Fibroblast of lung (primary cell): ENCODE data around the gene GALNT17. TPM values are rescaled to one million over a fixed set of nuclear protein-coding genes. Genes with fewer than 3 reads are reported as not detected.

Source experiments
- DNase-seq, 2 donors: peaks; one replicate each; pipeline versions ENCODE4 v3.0.0 to v3.0.0-alpha.2; 2010; ENCODE audit warnings: low read depth in 2 of 2
- H2AFZ ChIP-seq: 2 replicates; pipeline ENCODE4 v1.5.1; 2012; ENCODE audit warnings: low read length, control low read depth, inconsistent platforms
- H3K27ac ChIP-seq: 2 replicates; pipeline ENCODE4 v1.5.1; 2011; ENCODE audit warnings: low read length, control low read depth; ENCODE audit not compliant: insufficient read depth
- H3K27me3 ChIP-seq: 2 replicates; pipeline ENCODE4 v1.5.1; 2011; ENCODE audit warnings: mild to moderate bottlenecking, low read length; ENCODE audit not compliant: control insufficient read depth, insufficient read depth
- H3K36me3 ChIP-seq: 2 replicates; pipeline ENCODE4 v1.5.1; 2011; ENCODE audit warnings: low read length; ENCODE audit not compliant: control insufficient read depth, insufficient read depth
- H3K4me1 ChIP-seq: 2 replicates; pipeline ENCODE4 v1.5.1; 2011; ENCODE audit warnings: low read length; ENCODE audit not compliant: control insufficient read depth, insufficient read depth; ENCODE audit errors: extremely low read depth
- H3K4me2 ChIP-seq: 2 replicates; pipeline ENCODE4 v1.5.1; 2011; ENCODE audit warnings: low read length, control low read depth; ENCODE audit not compliant: insufficient read depth; ENCODE audit errors: extremely low read depth
- H3K4me3 ChIP-seq, 4 experiments: fragments of 200-600 bp in 1 of 4; sonication (generic) in 1 of 4; replicated peaks in 1 of 4; 2 replicates each; pipeline ENCODE4 v1.5.1; 2011 to 2016; ENCODE audit warnings: low read length in 4 of 4, low read depth in 3 of 4, mild to moderate bottlenecking in 3 of 4, control low read depth in 2 of 4, inconsistent platforms in 1 of 4, mixed read lengths in 1 of 4; ENCODE audit not compliant: insufficient read depth in 1 of 4; ENCODE audit errors: control extremely low read depth in 1 of 4
- H3K79me2 ChIP-seq: 2 replicates; pipeline ENCODE4 v1.5.1; 2012; ENCODE audit warnings: mild to moderate bottlenecking, low read length, inconsistent platforms; ENCODE audit not compliant: control insufficient read depth, insufficient read depth
- H3K9ac ChIP-seq: 2 replicates; pipeline ENCODE4 v1.5.1; 2011; ENCODE audit warnings: mild to moderate bottlenecking, low read length, control low read depth; ENCODE audit not compliant: insufficient read depth
- H3K9me3 ChIP-seq: 2 replicates; pipeline ENCODE4 v1.5.1; 2012; ENCODE audit warnings: low read depth, low read length; ENCODE audit not compliant: control insufficient read depth, insufficient read depth
- H4K20me1 ChIP-seq: 2 replicates; pipeline ENCODE4 v1.5.1; 2011; ENCODE audit warnings: low read length; ENCODE audit not compliant: control insufficient read depth, insufficient read depth; ENCODE audit errors: extremely low read depth
- EZH2 ChIP-seq: IDR thresholded peaks from 2 replicates; pipeline ENCODE4 v1.5.1; 2012; ENCODE audit warnings: low read length, control low read depth, mild to moderate bottlenecking; ENCODE audit errors: missing control alignments
- polyA plus RNA-seq, 2 donors: library from polyadenylated mRNA; depleted of rRNA in 1 of 2; stranded (reverse) in 1 of 2; unstranded in 1 of 2; fragments of >200 nt; gene quantifications; 2 replicates each; pipeline ENCODE4 v1.2.1, GENCODE V29; 2011 to 2012; ENCODE audit warnings: missing spikeins in 1 of 2
- total RNA-seq: library from RNA; depleted of rRNA; stranded (reverse); fragments of >200 nt; gene quantifications from 2 replicates; pipeline ENCODE4 v1.2.1, GENCODE V29; 2014
- TF ChIP-seq, protein P1 (sequence below), 2 donors: IDR thresholded peaks in 1 of 2; conservative IDR thresholded peaks in 1 of 2; 1 replicate in 1 of 2; 2 replicates in 1 of 2; pipeline ENCODE4 v1.5.1; 2011 to 2012; ENCODE audit warnings: low read length in 2 of 2, control low read depth in 1 of 2, inconsistent platforms in 1 of 2, low read depth in 1 of 2, mild to moderate bottlenecking in 1 of 2

Gene GALNT17
- total and polyA plus RNA-seq, 2 donors (not counting 1 experiment from before 2014, with no cell fraction given) = under 0.01 TPM; not detected in 1

DNA sequence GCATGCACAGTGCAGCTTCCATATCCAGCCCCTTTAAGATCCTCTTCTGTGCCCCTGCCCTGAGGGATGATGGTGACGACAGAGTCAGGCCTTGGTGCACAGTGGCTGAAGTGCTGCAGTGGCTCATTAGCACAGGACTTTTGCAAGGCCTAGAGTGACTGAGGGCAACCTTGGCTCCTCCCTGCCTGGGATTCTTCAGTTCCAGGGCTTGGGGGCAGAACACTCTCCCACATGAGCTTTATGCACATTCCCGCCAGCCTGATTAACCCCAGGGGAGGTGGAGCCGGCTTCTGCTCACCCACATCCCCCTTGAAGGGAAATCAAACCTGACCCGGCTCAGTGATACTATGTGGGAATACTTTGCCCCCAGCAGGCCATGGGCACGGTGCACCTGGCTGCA lies 253.4 kb downstream of the GALNT17 start:
- no peak overlapping the region for H2AFZ ChIP-seq
- no peaks in the 10 kb centered on the region for H4K20me1 ChIP-seq
- no peak overlapping the region for H3K4me2 ChIP-seq
- H3K4me3 ChIP-seq = no peak overlapping the region
- no peaks in the 10 kb centered on the region for H3K9me3 ChIP-seq
- no peak overlapping the region for H3K9ac ChIP-seq
- TF ChIP-seq, protein P1, sequence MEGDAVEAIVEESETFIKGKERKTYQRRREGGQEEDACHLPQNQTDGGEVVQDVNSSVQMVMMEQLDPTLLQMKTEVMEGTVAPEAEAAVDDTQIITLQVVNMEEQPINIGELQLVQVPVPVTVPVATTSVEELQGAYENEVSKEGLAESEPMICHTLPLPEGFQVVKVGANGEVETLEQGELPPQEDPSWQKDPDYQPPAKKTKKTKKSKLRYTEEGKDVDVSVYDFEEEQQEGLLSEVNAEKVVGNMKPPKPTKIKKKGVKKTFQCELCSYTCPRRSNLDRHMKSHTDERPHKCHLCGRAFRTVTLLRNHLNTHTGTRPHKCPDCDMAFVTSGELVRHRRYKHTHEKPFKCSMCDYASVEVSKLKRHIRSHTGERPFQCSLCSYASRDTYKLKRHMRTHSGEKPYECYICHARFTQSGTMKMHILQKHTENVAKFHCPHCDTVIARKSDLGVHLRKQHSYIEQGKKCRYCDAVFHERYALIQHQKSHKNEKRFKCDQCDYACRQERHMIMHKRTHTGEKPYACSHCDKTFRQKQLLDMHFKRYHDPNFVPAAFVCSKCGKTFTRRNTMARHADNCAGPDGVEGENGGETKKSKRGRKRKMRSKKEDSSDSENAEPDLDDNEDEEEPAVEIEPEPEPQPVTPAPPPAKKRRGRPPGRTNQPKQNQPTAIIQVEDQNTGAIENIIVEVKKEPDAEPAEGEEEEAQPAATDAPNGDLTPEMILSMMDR (conservative IDR thresholded peaks at IDR 0.05 in 1 of 2, IDR thresholded peaks at IDR 0.05 in 1 of 2; ENCODE audit: low read depth in 1 of 2, low read length in 2 of 2) = no peak
- TF ChIP-seq EZH2 = no peak
- no peaks in the 10 kb centered on the region for H3K79me2 ChIP-seq
- DNase-seq = no peak
- no peaks in the 10 kb centered on the region for H3K4me1 ChIP-seq
- H3K27ac ChIP-seq = no peak overlapping the region
- no peaks in the 10 kb centered on the region for H3K27me3 ChIP-seq
- no peaks in the 10 kb centered on the region for H3K36me3 ChIP-seq

DNA sequence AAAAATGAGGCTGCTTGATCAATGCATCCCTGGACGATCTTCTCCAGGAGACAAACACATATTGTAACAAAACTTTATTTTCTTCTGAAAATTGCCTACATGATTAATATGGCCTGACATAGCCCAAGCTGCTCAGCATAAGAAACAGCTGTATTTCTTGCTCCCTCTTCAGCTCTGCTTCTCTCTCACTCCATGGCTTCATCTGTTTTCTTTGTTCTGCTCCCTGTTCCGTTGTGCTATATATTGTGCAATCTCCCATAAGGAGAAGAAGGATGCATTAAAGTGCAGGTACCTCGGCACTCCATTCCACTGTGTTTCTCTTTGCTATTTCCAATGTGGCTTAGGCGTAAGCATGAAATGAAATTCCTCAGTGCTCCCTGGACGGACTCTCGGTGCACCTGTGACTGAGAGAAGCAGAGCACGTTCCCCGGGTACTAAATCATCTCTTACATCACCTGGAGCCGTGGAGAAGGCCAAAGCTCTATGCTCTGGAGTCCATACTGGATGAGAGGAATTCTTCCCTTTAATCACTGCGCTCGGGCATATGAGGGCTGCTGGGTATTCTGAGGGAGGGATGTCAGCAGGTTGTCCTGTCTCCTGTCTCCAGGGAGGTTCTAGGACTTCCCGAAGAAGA lies 254.3 kb downstream of the GALNT17 start:
- DNase-seq = no peak
- Histone ChIP-seq H3K79me2 (no peaks in the 10 kb centered on the region), H3K9me3 (no peaks in the 10 kb centered on the region)

DNA sequence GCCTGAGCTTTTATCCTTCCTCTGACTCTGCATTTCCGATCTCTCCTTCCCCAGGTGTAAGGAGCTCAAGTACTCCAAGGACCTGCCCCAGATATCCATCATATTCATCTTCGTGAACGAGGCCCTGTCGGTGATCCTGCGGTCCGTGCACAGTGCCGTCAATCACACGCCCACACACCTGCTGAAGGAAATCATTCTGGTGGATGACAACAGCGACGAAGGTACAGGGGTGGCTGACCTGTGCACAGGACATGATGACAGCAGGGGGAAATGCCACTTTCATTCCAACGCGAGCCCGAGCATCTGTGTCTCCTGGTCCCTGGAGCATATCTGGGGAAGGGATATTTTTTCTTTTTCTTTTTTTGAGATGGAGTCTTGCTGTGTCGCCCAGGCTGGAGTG lies 256.2 kb downstream of the GALNT17 start:
- H3K27me3 ChIP-seq = no peaks in the 10 kb centered on the region
- no peak for DNase-seq
- no peak overlapping the region for H3K27ac ChIP-seq
- no peak overlapping the region for H3K4me3 ChIP-seq
- H4K20me1 ChIP-seq = no peaks in the 10 kb centered on the region
- H3K4me2 ChIP-seq = no peak overlapping the region
- H3K79me2 ChIP-seq = no peaks in the 10 kb centered on the region
- TF ChIP-seq EZH2 = no peak
- TF ChIP-seq, protein P1 (conservative IDR thresholded peaks at IDR 0.05 in 1 of 2, IDR thresholded peaks at IDR 0.05 in 1 of 2; ENCODE audit: low read depth in 1 of 2, low read length in 2 of 2) = no peak
- H3K36me3 ChIP-seq = no peaks in the 10 kb centered on the region
- no peak overlapping the region for H2AFZ ChIP-seq
- H3K9ac ChIP-seq = no peak overlapping the region
- no peaks in the 10 kb centered on the region for H3K4me1 ChIP-seq
- H3K9me3 ChIP-seq = no peaks in the 10 kb centered on the region

More for the DNA sequence above, 254.3 kb downstream of the GALNT17 start:
- H3K27me3 ChIP-seq = no peaks in the 10 kb centered on the region
- H2AFZ ChIP-seq = no peak overlapping the region
- H4K20me1 ChIP-seq = no peaks in the 10 kb centered on the region
- TF ChIP-seq EZH2 = no peak
- TF ChIP-seq, protein P1 (conservative IDR thresholded peaks at IDR 0.05 in 1 of 2, IDR thresholded peaks at IDR 0.05 in 1 of 2; ENCODE audit: low read depth in 1 of 2, low read length in 2 of 2) = no peak
- no peak overlapping the region for H3K4me3 ChIP-seq
- no peak overlapping the region for H3K4me2 ChIP-seq
- H3K36me3 ChIP-seq = no peaks in the 10 kb centered on the region
- H3K9ac ChIP-seq = no peak overlapping the region
- H3K27ac ChIP-seq = no peak overlapping the region
- H3K4me1 ChIP-seq = no peaks in the 10 kb centered on the region
